IMR-90 (cell line): ENCODE measurements around the gene PCDHA5.
"Not testable (repeated sequence)": the region's sequence is repeated elsewhere in the genome, so short reads cannot be mapped to it uniquely, and the experiment has no call there.

Source experiments
- CHD1 ChIP-seq: IDR thresholded peaks from 2 replicates; pipeline ENCODE4 v1.6.1; 2012; ENCODE audit warnings: low read depth, low read length, improper control_type of control experiment
- FOS ChIP-seq: fragments of 150-350 bp; IDR thresholded peaks from 2 replicates; pipeline ENCODE4 v1.6.1; 2016; ENCODE audit warnings: low read depth, low read length
- MAZ ChIP-seq: IDR thresholded peaks from 2 replicates; pipeline ENCODE4 v1.6.1; 2012; ENCODE audit warnings: low read depth, mild to moderate bottlenecking, low read length, improper control_type of control experiment, moderate library complexity, borderline replicate concordance
- NFE2L2 ChIP-seq: fragments of 150-350 bp; IDR thresholded peaks from 2 replicates; pipeline ENCODE4 v1.6.1; 2016; ENCODE audit warnings: low read depth, mild to moderate bottlenecking, low read length
- RAD21 ChIP-seq: IDR thresholded peaks from 2 replicates; pipeline ENCODE4 v1.6.1; 2012; ENCODE audit warnings: low read length, improper control_type of control experiment
- TF ChIP-seq, protein P1 (sequence below): conservative IDR thresholded peaks from 2 replicates; pipeline ENCODE4 v1.5.1; 2012; ENCODE audit warnings: mild to moderate bottlenecking, low read depth, low read length, improper control_type of control experiment
- TF ChIP-seq, protein P2 (sequence below): fragments of 150-350 bp; IDR thresholded peaks from 2 replicates; pipeline ENCODE4 v1.6.1; 2017; ENCODE audit warnings: mild to moderate bottlenecking, antibody characterized with exemption, low read length, low read depth

DNA sequence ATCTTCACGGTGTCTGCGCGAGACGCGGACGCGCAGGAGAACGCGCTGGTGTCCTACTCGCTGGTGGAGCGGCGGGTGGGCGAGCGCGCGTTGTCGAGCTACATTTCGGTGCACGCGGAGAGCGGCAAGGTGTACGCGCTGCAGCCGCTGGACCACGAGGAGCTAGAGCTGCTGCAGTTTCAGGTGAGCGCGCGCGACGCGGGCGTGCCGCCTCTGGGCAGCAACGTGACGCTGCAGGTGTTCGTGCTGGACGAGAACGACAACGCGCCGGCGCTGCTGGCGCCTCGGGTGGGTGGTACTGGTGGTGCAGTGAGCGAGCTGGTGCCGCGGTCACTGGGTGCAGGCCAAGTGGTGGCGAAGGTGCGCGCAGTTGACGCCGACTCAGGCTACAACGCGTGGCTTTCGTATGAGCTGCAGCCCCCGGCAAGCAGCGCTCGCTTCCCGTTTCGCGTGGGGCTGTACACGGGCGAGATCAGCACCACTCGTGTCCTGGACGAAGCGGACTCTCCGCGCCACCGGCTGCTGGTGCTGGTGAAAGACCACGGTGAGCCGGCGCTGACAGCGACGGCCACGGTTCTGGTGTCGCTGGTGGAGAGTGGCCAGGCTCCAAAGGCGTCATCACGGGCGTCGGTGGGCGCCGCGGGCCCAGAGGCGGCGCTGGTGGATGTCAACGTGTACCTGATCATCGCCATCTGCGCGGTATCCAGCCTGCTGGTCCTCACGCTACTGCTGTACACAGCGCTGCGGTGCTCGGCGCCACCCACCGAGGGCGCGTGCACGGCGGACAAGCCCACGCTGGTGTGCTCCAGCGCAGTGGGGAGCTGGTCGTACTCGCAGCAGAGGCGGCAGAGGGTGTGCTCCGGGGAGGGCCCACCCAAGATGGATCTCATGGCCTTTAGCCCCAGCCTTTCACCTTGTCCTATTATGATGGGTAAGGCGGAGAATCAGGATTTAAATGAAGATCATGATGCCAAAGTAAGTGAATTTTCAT, 8.4 kb downstream of the PCDHA5 start:
- TF ChIP-seq, protein P1, sequence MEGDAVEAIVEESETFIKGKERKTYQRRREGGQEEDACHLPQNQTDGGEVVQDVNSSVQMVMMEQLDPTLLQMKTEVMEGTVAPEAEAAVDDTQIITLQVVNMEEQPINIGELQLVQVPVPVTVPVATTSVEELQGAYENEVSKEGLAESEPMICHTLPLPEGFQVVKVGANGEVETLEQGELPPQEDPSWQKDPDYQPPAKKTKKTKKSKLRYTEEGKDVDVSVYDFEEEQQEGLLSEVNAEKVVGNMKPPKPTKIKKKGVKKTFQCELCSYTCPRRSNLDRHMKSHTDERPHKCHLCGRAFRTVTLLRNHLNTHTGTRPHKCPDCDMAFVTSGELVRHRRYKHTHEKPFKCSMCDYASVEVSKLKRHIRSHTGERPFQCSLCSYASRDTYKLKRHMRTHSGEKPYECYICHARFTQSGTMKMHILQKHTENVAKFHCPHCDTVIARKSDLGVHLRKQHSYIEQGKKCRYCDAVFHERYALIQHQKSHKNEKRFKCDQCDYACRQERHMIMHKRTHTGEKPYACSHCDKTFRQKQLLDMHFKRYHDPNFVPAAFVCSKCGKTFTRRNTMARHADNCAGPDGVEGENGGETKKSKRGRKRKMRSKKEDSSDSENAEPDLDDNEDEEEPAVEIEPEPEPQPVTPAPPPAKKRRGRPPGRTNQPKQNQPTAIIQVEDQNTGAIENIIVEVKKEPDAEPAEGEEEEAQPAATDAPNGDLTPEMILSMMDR = not testable (repeated sequence)
- not testable (repeated sequence) for TF ChIP-seq CHD1, MAZ, NFE2L2, FOS, RAD21
- TF ChIP-seq, protein P2, sequence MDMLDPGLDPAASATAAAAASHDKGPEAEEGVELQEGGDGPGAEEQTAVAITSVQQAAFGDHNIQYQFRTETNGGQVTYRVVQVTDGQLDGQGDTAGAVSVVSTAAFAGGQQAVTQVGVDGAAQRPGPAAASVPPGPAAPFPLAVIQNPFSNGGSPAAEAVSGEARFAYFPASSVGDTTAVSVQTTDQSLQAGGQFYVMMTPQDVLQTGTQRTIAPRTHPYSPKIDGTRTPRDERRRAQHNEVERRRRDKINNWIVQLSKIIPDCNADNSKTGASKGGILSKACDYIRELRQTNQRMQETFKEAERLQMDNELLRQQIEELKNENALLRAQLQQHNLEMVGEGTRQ = not testable (repeated sequence)
